Epithelial cell of proximal tubule (primary cell): ENCODE results near the gene KRTAP10-6. TPM values are rescaled to one million over a fixed set of nuclear protein-coding genes. Genes with fewer than 3 reads are reported as not detected.
"Not testable (repeated sequence)": the region's sequence is repeated elsewhere in the genome, so short reads cannot be mapped to it uniquely, and the experiment has no call there.

ENCODE experiments used
- DNase-seq: peaks from one replicate; pipeline ENCODE4 v3.0.0-alpha.2; 2011; ENCODE audit warnings: low read depth
- H3K4me3 ChIP-seq: 2 replicates; pipeline ENCODE4 v1.5.1; 2011; ENCODE audit warnings: low read depth, mild to moderate bottlenecking, low read length
- CTCF ChIP-seq: conservative IDR thresholded peaks from 2 replicates; pipeline ENCODE4 v1.5.1; 2012; ENCODE audit warnings: low read depth, mild to moderate bottlenecking, low read length
- total RNA-seq: library from RNA; depleted of rRNA; stranded (reverse); fragments of >200 nt; gene quantifications from 2 replicates; pipeline ENCODE4 v1.2.3, GENCODE V29; 2015

The KRTAP10-6 gene
- total RNA-seq, 1 donor from 2014 or later, result not detected

- no peak overlapping the region for H3K4me3 ChIP-seq
- DNase-seq, result no peak
- no peak for TF ChIP-seq CTCF
Observed at GRCh38 chr21:44567481-44568171, 24.7 kb downstream of the KRTAP10-6 start.

GRCh38 chr21:44566403-44566802 is 25.9 kb downstream of the KRTAP10-6 start:
- no peak overlapping the region for H3K4me3 ChIP-seq
- TF ChIP-seq CTCF, result no peak
- DNase-seq, result no peak

GRCh38 chr21:44564886-44565598 is 27.3 kb downstream of the KRTAP10-6 start:
- no peak for TF ChIP-seq CTCF
- no peak for DNase-seq

GRCh38 chr21:44564099-44564498 is 28.2 kb downstream of the KRTAP10-6 start:
- no peak for TF ChIP-seq CTCF
- DNase-seq, result no peak
- H3K4me3 ChIP-seq, result no peak overlapping the region

More at GRCh38 chr21:44564886-44565598, 27.3 kb downstream of the KRTAP10-6 start:
- H3K4me3 ChIP-seq, result no peak overlapping the region

- no peak for TF ChIP-seq CTCF
- no peak within 1 kb of the TSS for H3K4me3 ChIP-seq
- DNase-seq, result no peak
Observed at GRCh38 chr21:44558695-44559094, 33.6 kb downstream of the KRTAP10-6 start, which contains the start of gene KRTAP10-3. TSS of gene KRTAP10-3 (minus strand) at chr21:44558795. CDS start at chr21:44558715, 80 bp downstream.

GRCh38 chr21:44558329-44558675 is 34.0 kb downstream of the KRTAP10-6 start:
- not testable (repeated sequence) for H3K4me3 ChIP-seq, DNase-seq

DNA sequence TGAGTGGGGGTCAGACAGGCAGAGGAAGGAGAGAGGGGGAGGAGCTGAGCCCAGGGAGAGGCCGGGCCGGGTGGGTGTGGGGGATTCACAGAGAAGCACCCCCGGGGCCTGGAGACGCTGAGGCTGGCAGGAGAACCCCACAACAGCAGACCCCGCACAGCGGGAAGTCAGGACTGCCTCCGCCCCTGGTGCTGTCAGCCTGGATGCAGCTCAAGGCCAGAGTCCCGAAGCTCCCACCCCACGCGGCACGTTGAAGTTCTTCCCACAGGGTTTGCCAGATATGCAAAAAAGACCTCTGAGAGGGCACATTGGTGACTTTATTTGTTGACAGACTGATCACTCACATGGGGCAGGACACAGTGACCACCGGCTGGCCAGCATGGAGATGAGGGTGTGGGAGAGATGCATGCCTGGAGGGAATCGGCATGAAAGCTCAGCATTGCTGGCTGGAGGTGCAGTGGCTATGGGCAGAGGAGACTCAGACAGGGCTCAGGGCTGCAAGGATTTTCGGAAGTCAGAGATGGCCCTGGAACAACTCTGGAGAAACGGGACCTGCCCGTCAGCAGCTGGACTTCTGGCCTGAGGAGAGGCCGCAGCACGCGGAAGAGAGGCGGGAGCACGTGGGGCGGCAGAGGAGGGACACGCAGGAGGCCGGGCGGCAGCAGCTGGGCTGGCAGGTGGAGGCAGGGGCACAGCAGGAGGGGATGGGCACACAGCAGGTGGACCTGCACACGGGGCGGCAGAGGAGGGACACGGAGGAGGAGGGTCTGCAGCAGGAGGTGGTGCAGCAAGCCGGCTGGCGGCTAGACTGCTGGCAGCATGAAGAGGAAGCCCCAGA is 34.6 kb downstream of the KRTAP10-6 start:
- H3K4me3 ChIP-seq, result no peak overlapping the region
- no peak for DNase-seq
- TF ChIP-seq CTCF, result no peak
